Liver (tissue), 3 donors: ENCODE results near the gene RXRG.

Source experiments
- CTCF ChIP-seq: fragments of 150-350 bp; IDR thresholded peaks from 2 replicates; pipeline ENCODE4 v1.5.1; 2017; ENCODE audit warnings: improper control_type of control experiment, low read depth, low read length; ENCODE audit not compliant: missing input control
- EGR1 ChIP-seq, 2 donors: IDR thresholded peaks; 2 replicates each; pipeline ENCODE4 v1.6.1; 2016 to 2018; ENCODE audit warnings: antibody characterized with exemption in 2 of 2, low read depth in 2 of 2
- FOXA1 ChIP-seq: IDR thresholded peaks from 2 replicates; pipeline ENCODE4 v1.6.1; 2016; ENCODE audit warnings: antibody characterized with exemption
- FOXA2 ChIP-seq: IDR thresholded peaks from 2 replicates; pipeline ENCODE4 v1.6.1; 2016; ENCODE audit warnings: antibody characterized with exemption
- GABPA ChIP-seq, 2 donors: IDR thresholded peaks in 1 of 2; conservative IDR thresholded peaks in 1 of 2; 2 replicates each; pipeline ENCODE4 v1.6.1; 2016; ENCODE audit warnings: antibody characterized with exemption in 2 of 2, mild to moderate bottlenecking in 1 of 2, moderate library complexity in 1 of 2
- JUND ChIP-seq, 2 donors: IDR thresholded peaks; 2 replicates each; pipeline ENCODE4 v1.6.1; 2016; ENCODE audit warnings: antibody characterized with exemption in 2 of 2
- MAX ChIP-seq: IDR thresholded peaks from 2 replicates; pipeline ENCODE4 v1.6.1; 2016; ENCODE audit warnings: antibody characterized with exemption
- RAD21 ChIP-seq, 2 donors: IDR thresholded peaks; 2 replicates each; pipeline ENCODE4 v1.6.1; 2016; ENCODE audit warnings: antibody characterized with exemption in 2 of 2, mild to moderate bottlenecking in 2 of 2
- RXRA ChIP-seq, 2 donors: IDR thresholded peaks; 2 replicates each; pipeline ENCODE4 v1.6.1; 2017 to 2018; ENCODE audit warnings: antibody characterized with exemption in 2 of 2, mild to moderate bottlenecking in 1 of 2
- SP1 ChIP-seq: IDR thresholded peaks from 2 replicates; pipeline ENCODE4 v1.6.1; 2018; ENCODE audit warnings: antibody characterized with exemption, mild to moderate bottlenecking
- TAF1 ChIP-seq: conservative IDR thresholded peaks from 2 replicates; pipeline ENCODE4 v1.6.1; 2016; ENCODE audit warnings: antibody characterized with exemption, mild to moderate bottlenecking
- TF ChIP-seq, protein P1 (sequence below): IDR thresholded peaks from 2 replicates; pipeline ENCODE4 v1.6.1; 2016; ENCODE audit warnings: antibody characterized with exemption, mild to moderate bottlenecking
- TF ChIP-seq, protein P2 (sequence below): IDR thresholded peaks from 2 replicates; pipeline ENCODE4 v1.6.1; 2016; ENCODE audit warnings: antibody characterized with exemption
- TF ChIP-seq, protein P3 (sequence below): IDR thresholded peaks from 2 replicates; pipeline ENCODE4 v1.6.1; 2016; ENCODE audit warnings: antibody characterized with exemption
- donor health status: healthy.
- donor health status: healthy.

DNA sequence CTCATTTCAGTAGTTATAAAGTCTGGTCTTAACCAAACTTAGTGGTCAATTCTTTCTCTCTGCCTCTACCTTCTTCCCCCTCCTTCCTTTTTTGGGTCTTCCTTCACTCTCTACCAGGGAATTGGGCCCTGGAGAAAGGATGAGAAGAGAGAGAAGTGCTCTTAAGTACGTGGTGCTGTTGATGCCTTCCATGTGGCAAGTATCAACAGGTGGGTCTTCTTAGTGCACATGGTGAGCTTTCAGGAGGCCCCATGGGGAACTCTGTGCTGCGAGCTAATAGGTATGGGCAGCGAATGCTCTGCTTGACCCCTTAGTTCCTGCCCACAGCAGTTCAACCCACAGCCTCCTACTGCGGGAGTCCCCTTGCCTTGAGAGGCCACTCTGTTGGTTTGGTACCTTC, 49.0 kb downstream of the RXRG start:
- TF ChIP-seq CTCF = no peak
- no peak for TF ChIP-seq RAD21 (IDR thresholded peaks at IDR 0.05)
- TF ChIP-seq JUND (IDR thresholded peaks at IDR 0.05) = no peak
- TF ChIP-seq MAX = no peak
- no peak for TF ChIP-seq RXRA (IDR thresholded peaks at IDR 0.05)
- no peak for TF ChIP-seq TAF1
- no peak for TF ChIP-seq EGR1 (IDR thresholded peaks at IDR 0.05; ENCODE audit: low read depth in 2 of 2)
- no peak for TF ChIP-seq GABPA (IDR thresholded peaks at IDR 0.05 in 1 of 2, conservative IDR thresholded peaks at IDR 0.05 in 1 of 2)
- no peak for TF ChIP-seq FOXA2
- TF ChIP-seq SP1 = no peak
- TF ChIP-seq, protein P1, sequence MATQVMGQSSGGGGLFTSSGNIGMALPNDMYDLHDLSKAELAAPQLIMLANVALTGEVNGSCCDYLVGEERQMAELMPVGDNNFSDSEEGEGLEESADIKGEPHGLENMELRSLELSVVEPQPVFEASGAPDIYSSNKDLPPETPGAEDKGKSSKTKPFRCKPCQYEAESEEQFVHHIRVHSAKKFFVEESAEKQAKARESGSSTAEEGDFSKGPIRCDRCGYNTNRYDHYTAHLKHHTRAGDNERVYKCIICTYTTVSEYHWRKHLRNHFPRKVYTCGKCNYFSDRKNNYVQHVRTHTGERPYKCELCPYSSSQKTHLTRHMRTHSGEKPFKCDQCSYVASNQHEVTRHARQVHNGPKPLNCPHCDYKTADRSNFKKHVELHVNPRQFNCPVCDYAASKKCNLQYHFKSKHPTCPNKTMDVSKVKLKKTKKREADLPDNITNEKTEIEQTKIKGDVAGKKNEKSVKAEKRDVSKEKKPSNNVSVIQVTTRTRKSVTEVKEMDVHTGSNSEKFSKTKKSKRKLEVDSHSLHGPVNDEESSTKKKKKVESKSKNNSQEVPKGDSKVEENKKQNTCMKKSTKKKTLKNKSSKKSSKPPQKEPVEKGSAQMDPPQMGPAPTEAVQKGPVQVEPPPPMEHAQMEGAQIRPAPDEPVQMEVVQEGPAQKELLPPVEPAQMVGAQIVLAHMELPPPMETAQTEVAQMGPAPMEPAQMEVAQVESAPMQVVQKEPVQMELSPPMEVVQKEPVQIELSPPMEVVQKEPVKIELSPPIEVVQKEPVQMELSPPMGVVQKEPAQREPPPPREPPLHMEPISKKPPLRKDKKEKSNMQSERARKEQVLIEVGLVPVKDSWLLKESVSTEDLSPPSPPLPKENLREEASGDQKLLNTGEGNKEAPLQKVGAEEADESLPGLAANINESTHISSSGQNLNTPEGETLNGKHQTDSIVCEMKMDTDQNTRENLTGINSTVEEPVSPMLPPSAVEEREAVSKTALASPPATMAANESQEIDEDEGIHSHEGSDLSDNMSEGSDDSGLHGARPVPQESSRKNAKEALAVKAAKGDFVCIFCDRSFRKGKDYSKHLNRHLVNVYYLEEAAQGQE = no peak
- TF ChIP-seq FOXA1 = no peak
- TF ChIP-seq, protein P2, sequence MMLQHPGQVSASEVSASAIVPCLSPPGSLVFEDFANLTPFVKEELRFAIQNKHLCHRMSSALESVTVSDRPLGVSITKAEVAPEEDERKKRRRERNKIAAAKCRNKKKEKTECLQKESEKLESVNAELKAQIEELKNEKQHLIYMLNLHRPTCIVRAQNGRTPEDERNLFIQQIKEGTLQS = no peak
- TF ChIP-seq, protein P3, sequence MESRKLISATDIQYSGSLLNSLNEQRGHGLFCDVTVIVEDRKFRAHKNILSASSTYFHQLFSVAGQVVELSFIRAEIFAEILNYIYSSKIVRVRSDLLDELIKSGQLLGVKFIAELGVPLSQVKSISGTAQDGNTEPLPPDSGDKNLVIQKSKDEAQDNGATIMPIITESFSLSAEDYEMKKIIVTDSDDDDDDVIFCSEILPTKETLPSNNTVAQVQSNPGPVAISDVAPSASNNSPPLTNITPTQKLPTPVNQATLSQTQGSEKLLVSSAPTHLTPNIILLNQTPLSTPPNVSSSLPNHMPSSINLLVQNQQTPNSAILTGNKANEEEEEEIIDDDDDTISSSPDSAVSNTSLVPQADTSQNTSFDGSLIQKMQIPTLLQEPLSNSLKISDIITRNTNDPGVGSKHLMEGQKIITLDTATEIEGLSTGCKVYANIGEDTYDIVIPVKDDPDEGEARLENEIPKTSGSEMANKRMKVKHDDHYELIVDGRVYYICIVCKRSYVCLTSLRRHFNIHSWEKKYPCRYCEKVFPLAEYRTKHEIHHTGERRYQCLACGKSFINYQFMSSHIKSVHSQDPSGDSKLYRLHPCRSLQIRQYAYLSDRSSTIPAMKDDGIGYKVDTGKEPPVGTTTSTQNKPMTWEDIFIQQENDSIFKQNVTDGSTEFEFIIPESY = no peak
